ENCODE results near the gene QKI. TPM values are rescaled to one million over a fixed set of nuclear protein-coding genes. Genes with fewer than 3 reads are reported as not detected.

Gene QKI
- total and polyA plus RNA-seq, 10 of the 15 experiments (the other 5 are each of a cell fraction or from before 2014, with no cell fraction given): 4.7 to 72.5 (median 38.9) TPM

GRCh38 chr6:163538331-163538730 is 123.8 kb downstream of the QKI start:
- CTCF ChIA-PET: interaction anchor here (1.3 to 1.4 kb wide), 2 partner anchors 9 to 26 kb away, joined by 4 read pairs; no protein-coding TSS in a partner anchor
- TSS peak; percentile 12 for BruUV-seq (replicated peaks)

More at GRCh38 chr6:163538331-163538730, 123.8 kb downstream of the QKI start:
- H3K36me3 ChIP-seq (ENCODE audit: control insufficient read depth in 2 of 2, insufficient read depth in 2 of 2, low read length in 1 of 2): 0 out of 4 replicates have a peak, but pooled peaks cover 0 to 4% of the 10 kb centered on the region in 2 experiments
- no peak overlapping the region for H2AFZ ChIP-seq (ENCODE audit: control insufficient read depth, low read depth, low read length)
- no peaks in the 10 kb centered on the region for H3K27me3 ChIP-seq (replicated peaks in 1 of 2; ENCODE audit: control insufficient read depth in 2 of 2, insufficient read depth in 2 of 2, low read length in 1 of 2)
- H3K27ac ChIP-seq (ENCODE audit: control insufficient read depth, insufficient read depth): no peak overlapping the region
- no peak overlapping the region for H3K4me3 ChIP-seq
- ATAC-seq: no peak
- no peak for TF ChIP-seq RB1 (IDR thresholded peaks at IDR 0.05; ENCODE audit: borderline replicate concordance)
- TF ChIP-seq TCF12 (IDR thresholded peaks at IDR 0.05; ENCODE audit: low read depth, low read length): no peak
- no peak for TF ChIP-seq ZNF384 (IDR thresholded peaks at IDR 0.05; ENCODE audit: borderline replicate concordance, low read depth, low read length)
- no peak for TF ChIP-seq USF2 (IDR thresholded peaks at IDR 0.05; ENCODE audit: borderline replicate concordance, low read depth, low read length)
- TF ChIP-seq BHLHE40 (IDR thresholded peaks at IDR 0.05; ENCODE audit: borderline replicate concordance in 1 of 2, low read depth in 2 of 2, low read length in 1 of 2): no peak
- no peak for TF ChIP-seq ZBTB11 (CRISPR knock-in tag; IDR thresholded peaks at IDR 0.05)
- no peak for TF ChIP-seq MEF2B (IDR thresholded peaks at IDR 0.05; ENCODE audit: partially characterized antibody, poor library complexity, severe bottlenecking)
- H3K4me2 ChIP-seq (ENCODE audit: control insufficient read depth, insufficient read depth): no peak overlapping the region
- FAIRE-seq: no peak
- H3K9me3 ChIP-seq (replicated peaks; ENCODE audit: control insufficient read depth, insufficient read depth, low read length): no peaks in the 10 kb centered on the region
- intact Hi-C loops (cut with micrococcal nuclease; ENCODE audit: unreplicated experiment): no loop called here
- H3K79me2 ChIP-seq (ENCODE audit: control insufficient read depth, insufficient read depth, low read length): peaks cover 7% of the 10 kb centered on the region
- in situ Hi-C loops (cut with MboI): no loop called here
- ChIA-PET POLR2A (interaction anchor here (0.5 to 1.0 kb wide), 3 partner anchors 13 to 20 kb away, joined by 3 to 8 read pairs (median 4); no protein-coding TSS in a partner anchor), SMC1A (ENCODE audit: uncharacterized antibody, unreplicated experiment) (interaction anchor here (1.0 to 1.2 kb wide), 2 partner anchors 15 to 118 kb away, joined by 3 read pairs; no protein-coding TSS in a partner anchor), RAD21 (ENCODE audit: unreplicated experiment) (no interaction called here)
- H3K4me1 ChIP-seq (ENCODE audit: control insufficient read depth, insufficient read depth, low read length): no peaks in the 10 kb centered on the region
- 97% methylated on average over 5 of the region's 5 CpGs for WGBS (ENCODE audit: insufficient coverage, insufficient replicate concordance, low lambda C conversion rate, missing lambda C conversion rate)
- no peak for DNase-seq (ENCODE audit: low read depth, low spot score)
- H4K20me1 ChIP-seq (ENCODE audit: control insufficient read depth, insufficient read depth): no peaks in the 10 kb centered on the region
- H3K9ac ChIP-seq (ENCODE audit: control insufficient read depth, insufficient read depth, low read length): no peak overlapping the region
